GM19463 (cell line): Measurements from ENCODE around the gene VCAN.

ENCODE experiments used
- ATAC-seq: cut with Tn5 transposase; IDR thresholded peaks from one replicate; pipeline ENCODE4 v1.9.1; 2021; ENCODE audit warnings: mild to moderate bottlenecking, moderate library complexity; ENCODE audit not compliant: unreplicated experiment

The VCAN gene

DNA sequence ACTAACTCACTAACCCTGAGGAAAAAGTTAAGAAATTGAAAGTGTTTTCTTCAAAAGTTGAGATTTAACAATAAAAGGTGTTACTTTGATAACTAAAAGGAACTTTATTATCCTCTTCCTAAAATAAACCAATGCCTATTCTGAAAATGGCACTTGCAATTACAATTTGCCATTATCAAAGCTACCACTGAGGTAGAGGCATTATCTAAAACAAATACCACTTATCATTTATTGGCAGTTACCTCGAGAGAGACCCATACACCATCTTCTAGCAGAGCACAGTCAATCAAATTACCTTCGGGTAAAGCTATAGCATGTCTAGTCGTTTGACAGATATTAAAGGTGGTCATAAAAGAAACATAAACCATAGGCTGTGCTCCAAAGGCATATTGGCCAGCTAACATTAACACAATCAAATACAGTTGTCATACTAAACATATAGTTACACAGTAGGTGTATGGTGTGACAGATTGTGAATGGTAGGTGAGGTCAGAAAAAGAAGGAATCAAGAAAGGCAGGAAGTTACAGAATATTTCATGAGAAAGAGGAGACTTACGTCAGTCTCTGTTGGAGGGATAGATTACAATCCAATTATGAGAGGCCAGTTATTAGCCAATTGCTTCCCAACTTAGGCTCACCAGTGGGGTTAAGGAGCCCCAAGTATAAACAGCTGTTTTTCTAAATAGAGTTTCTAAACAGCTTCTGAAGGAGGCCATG is 56.3 kb downstream of the VCAN start:
- no peak for ATAC-seq

DNA sequence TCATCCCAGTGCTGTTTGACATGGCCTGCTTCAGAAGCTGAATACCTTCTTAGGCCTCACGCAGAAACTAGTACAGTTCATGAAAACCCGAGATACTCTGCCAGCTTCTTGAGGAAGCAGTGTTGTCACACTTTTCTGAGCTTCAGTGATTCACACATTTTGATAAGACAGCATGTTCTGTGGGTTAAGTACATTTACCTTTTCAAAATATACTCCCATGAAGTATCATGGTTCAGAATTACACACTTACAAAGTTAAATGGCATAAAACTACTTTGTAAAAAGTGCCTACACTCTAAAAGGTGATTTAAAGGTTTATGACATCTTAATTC is 56.9 kb downstream of the VCAN start:
- ATAC-seq, result no peak

- ATAC-seq, result no peak
Observed at GRCh38 chr5:83530193-83530592, 58.6 kb downstream of the VCAN start.

DNA sequence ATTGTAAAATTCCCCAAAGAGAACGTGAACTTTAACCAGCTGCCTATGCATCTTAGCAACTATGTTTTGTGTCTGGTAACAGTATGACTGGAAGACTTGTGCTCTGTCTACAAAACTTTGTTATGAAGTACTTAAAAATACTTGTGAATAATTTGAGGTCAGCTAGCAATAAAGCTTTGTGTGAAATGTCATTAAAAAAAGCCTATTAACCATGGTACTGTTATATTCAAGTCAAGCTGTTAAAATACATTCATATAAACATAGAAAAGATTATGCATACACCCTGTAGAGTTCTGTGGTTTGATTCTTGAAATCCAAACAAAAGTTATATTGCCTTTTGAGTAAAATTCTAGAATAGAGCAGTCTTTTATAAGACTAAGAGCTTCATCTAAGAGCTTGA is 60.1 kb downstream of the VCAN start:
- ATAC-seq, result no peak

GRCh38 chr5:83538786-83539462 is 67.4 kb downstream of the VCAN start:
- peak; percentile 93 for ATAC-seq

GRCh38 chr5:83539463-83539790 is 67.9 kb downstream of the VCAN start:
- ATAC-seq, result peak; percentile 2

DNA sequence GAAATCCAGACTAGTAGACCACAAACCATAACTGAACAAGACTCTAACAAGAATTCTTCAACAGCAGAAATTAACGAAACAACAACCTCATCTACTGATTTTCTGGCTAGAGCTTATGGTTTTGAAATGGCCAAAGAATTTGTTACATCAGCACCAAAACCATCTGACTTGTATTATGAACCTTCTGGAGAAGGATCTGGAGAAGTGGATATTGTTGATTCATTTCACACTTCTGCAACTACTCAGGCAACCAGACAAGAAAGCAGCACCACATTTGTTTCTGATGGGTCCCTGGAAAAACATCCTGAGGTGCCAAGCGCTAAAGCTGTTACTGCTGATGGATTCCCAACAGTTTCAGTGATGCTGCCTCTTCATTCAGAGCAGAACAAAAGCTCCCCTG is 68.6 kb downstream of the VCAN start:
- no peak for ATAC-seq

- ATAC-seq, result no peak
Observed at GRCh38 chr5:83540783-83541182, 69.2 kb downstream of the VCAN start.

GRCh38 chr5:83542839-83543238 is 71.3 kb downstream of the VCAN start:
- ATAC-seq, result no peak

DNA sequence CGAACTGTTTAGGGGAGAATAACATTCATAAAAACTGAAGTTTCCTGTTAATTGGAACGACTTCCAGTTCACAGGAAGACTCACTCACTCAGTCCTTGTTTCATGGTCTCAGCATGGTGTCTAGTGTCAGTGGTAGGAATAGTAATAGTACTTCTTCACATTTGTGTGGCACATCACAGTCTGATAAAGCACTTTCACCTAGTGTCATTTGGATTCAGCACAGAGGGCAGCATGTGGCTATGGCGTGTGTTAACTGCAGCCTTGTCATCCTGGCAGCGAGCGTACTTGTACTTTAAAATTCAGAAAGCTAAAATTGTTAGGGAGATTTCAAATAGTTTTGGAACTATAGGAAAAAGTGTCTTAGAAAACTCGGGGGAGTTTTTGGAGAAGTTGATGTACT is 72.4 kb downstream of the VCAN start:
- no peak for ATAC-seq

- no peak for ATAC-seq
Observed at GRCh38 chr5:83547161-83547560, 75.6 kb downstream of the VCAN start.

- no peak for ATAC-seq
Observed at GRCh38 chr5:83547889-83548288, 76.3 kb downstream of the VCAN start.

GRCh38 chr5:83548581-83548980 is 77.0 kb downstream of the VCAN start:
- ATAC-seq, result no peak

DNA sequence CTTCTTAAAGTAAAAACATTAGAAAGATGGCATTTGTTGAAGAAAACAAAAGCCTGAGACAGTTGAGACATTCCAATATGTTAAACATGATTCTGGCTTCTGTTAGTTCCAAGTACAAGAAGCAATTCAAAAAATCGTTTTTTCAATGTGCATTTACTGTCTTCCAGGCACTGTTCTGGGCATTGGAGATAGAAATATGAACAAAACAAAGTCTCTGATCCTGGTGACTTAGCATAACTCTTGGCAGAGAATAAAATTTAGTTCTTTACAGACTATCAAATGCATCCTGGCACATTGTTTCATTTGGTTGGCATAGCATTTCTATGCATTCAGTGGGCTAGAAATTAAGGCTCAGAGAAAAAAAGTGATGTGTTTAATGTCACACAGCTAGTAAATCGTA is 77.5 kb downstream of the VCAN start:
- ATAC-seq, result no peak

DNA sequence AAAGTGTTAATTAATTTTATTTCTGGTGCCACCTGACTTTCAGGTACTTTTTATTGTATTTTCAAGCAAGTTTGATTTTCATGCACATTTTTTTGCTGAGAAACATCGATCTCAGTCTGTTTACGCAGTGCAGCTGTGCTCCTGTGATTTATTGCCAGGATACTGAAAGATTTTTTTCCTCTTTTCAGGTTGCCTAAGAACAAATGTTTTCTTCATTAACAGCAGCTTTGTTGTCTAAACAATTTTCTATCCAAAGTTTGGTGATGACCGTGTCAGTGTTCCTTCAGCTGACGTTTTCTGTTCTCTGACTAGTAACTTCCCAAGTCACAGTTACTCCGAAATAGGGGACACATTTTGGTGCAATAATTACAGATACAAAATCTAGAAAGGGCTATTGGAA is 78.1 kb downstream of the VCAN start:
- no peak for ATAC-seq

DNA sequence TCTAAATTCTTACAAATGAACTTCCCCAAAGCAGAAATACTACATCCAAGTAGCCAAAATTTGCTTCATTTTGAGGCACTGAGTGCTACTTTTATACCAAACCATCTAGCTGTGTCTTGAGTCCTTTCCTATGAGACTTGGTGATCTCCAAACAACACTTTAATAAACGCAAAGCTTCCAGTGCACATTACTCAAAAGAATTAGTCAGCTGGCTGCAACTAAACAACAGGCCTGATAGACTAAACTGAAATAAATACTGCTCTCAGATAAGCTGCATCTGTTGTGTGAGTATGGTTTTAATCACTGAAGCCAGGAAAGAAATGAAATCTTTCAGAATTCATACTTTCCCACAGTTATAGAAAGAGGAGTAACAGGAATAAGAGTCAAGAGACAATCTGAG is 80.3 kb downstream of the VCAN start:
- ATAC-seq, result no peak

GRCh38 chr5:83552275-83552674 is 80.7 kb downstream of the VCAN start:
- no peak for ATAC-seq

GRCh38 chr5:83553000-83553486 is 81.5 kb downstream of the VCAN start:
- ATAC-seq, result no peak

- no peak for ATAC-seq
Observed at GRCh38 chr5:83554133-83554532, 82.6 kb downstream of the VCAN start.

DNA sequence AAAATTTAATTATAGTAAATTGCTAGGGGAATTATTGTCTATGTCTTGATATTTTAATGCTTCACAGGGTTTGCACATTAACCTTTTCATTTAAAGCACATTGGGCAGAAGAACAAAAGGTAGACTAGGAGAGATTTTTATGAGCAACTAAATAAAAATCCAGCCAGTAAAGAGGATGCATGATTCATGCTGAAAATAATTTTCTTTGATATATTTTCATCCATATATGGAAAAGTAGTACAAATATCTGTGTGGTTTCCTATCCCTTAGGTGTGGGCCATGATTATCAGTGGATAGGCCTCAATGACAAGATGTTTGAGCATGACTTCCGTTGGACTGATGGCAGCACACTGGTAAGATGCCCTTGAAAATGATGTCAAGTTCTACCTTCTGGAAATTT is 83.1 kb downstream of the VCAN start:
- no peak for ATAC-seq

GRCh38 chr5:83555263-83555662 is 83.7 kb downstream of the VCAN start:
- ATAC-seq, result no peak

GRCh38 chr5:83556190-83556589 is 84.6 kb downstream of the VCAN start:
- peak; percentile 94 for ATAC-seq
